Right lobe of liver (tissue), 4 donors: ENCODE measurements around the gene CHRM2.

Experiments
- CTCF ChIP-seq, 4 donors: fragments of 200-600 bp in 3 of 4; fragments of 450-650 bp in 1 of 4; IDR thresholded peaks; one replicate each; pipeline versions ENCODE4 v1.5.1 to v1.8.0; 2016 to 2022; ENCODE audit warnings: antibody characterized with exemption in 4 of 4, mild to moderate bottlenecking in 2 of 4
- POLR2A ChIP-seq: fragments of 450-650 bp; IDR thresholded peaks from one replicate; pipeline ENCODE4 v1.6.1; 2017; ENCODE audit warnings: antibody characterized with exemption, mild to moderate bottlenecking
- donor health status: DM: no; HTN: no; CAD: no.
- donor health status: DM: no; HTN: no; CAD: no.
- donor health status: DM: no; HTN: yes; CAD: no.

GRCh38 chr7:137069249-137069963 lies 201.0 kb downstream of the CHRM2 start:
- TF ChIP-seq CTCF (IDR thresholded peaks at IDR 0.05) = no peak
- no peak for TF ChIP-seq POLR2A
